ENCODE results near the gene CSF2RB.

CSF2RB gene

GRCh38 chr22:36913427-36914389, at the start of gene CSF2RB:
Gene CSF2RB (plus strand): TSS chr22:36913628. CDS start chr22:36922208, 8,580 bp downstream.
- Mint-ChIP-seq H3K36me3 (ENCODE audit: low read depth) (no peaks in the 10 kb centered on the region), H3K27me3 (peaks cover 24% of the 10 kb centered on the region), H3K4me3 (peak within 1 kb of the TSS; percentile 8), H3K27ac (no peak within 1 kb of the TSS), H3K4me1 (ENCODE audit: low read depth) (no peaks in the 10 kb centered on the region), H3K9me3 (no peaks in the 10 kb centered on the region)
- no peak for DNase-seq

GRCh38 chr22:36863979-36864378, 49.4 kb upstream of the CSF2RB start:
- no peaks in the 10 kb centered on the region for H3K9me3 Mint-ChIP-seq
- H3K27ac Mint-ChIP-seq = no peak overlapping the region
- DNase-seq = no peak
- H3K4me1 Mint-ChIP-seq (ENCODE audit: low read depth) = peaks cover 37% of the 10 kb centered on the region
- H3K36me3 Mint-ChIP-seq (ENCODE audit: low read depth) = no peaks in the 10 kb centered on the region
- no peak overlapping the region for H3K4me3 Mint-ChIP-seq
- no peaks in the 10 kb centered on the region for H3K27me3 Mint-ChIP-seq

GRCh38 chr22:36864454-36865215, 48.8 kb upstream of the CSF2RB start:
- no peaks in the 10 kb centered on the region for H3K27me3 Mint-ChIP-seq
- H3K9me3 Mint-ChIP-seq = no peaks in the 10 kb centered on the region
- H3K4me3 Mint-ChIP-seq = no peak overlapping the region
- peaks cover 35% of the 10 kb centered on the region for H3K4me1 Mint-ChIP-seq (ENCODE audit: low read depth)
- no peak for DNase-seq
- no peaks in the 10 kb centered on the region for H3K36me3 Mint-ChIP-seq (ENCODE audit: low read depth)
- no peak overlapping the region for H3K27ac Mint-ChIP-seq

GRCh38 chr22:36865346-36865745, 48.1 kb upstream of the CSF2RB start:
- H3K4me3 Mint-ChIP-seq = no peak overlapping the region
- H3K27me3 Mint-ChIP-seq = no peaks in the 10 kb centered on the region
- DNase-seq = no peak
- no peaks in the 10 kb centered on the region for H3K9me3 Mint-ChIP-seq
- H3K4me1 Mint-ChIP-seq (ENCODE audit: low read depth) = peaks cover 28% of the 10 kb centered on the region
- H3K27ac Mint-ChIP-seq = peak overlapping the region; percentile 8
- no peaks in the 10 kb centered on the region for H3K36me3 Mint-ChIP-seq (ENCODE audit: low read depth)

GRCh38 chr22:36867695-36868094, 45.7 kb upstream of the CSF2RB start:
- no peaks in the 10 kb centered on the region for H3K27me3 Mint-ChIP-seq
- H3K4me3 Mint-ChIP-seq = no peak overlapping the region
- no peaks in the 10 kb centered on the region for H3K9me3 Mint-ChIP-seq
- H3K36me3 Mint-ChIP-seq (ENCODE audit: low read depth) = no peaks in the 10 kb centered on the region
- no peak overlapping the region for H3K27ac Mint-ChIP-seq
- DNase-seq = no peak
- H3K4me1 Mint-ChIP-seq (ENCODE audit: low read depth) = peaks cover 7% of the 10 kb centered on the region

- DNase-seq = no peak
- Mint-ChIP-seq H3K4me3 (no peak overlapping the region), H3K27ac (no peak overlapping the region), H3K4me1 (ENCODE audit: low read depth) (peaks cover 15% of the 10 kb centered on the region), H3K27me3 (no peaks in the 10 kb centered on the region), H3K9me3 (no peaks in the 10 kb centered on the region), H3K36me3 (ENCODE audit: low read depth) (no peaks in the 10 kb centered on the region)
Observed at GRCh38 chr22:36868546-36869181, 44.8 kb upstream of the CSF2RB start.

GRCh38 chr22:36870250-36870649, 43.2 kb upstream of the CSF2RB start:
- Mint-ChIP-seq H3K4me3 (no peak overlapping the region), H3K36me3 (ENCODE audit: low read depth) (no peaks in the 10 kb centered on the region), H3K27ac (no peak overlapping the region), H3K27me3 (no peaks in the 10 kb centered on the region), H3K4me1 (ENCODE audit: low read depth) (peaks cover 22% of the 10 kb centered on the region), H3K9me3 (no peaks in the 10 kb centered on the region)
- no peak for DNase-seq

- no peaks in the 10 kb centered on the region for H3K36me3 Mint-ChIP-seq (ENCODE audit: low read depth)
- H3K9me3 Mint-ChIP-seq = no peaks in the 10 kb centered on the region
Observed at GRCh38 chr22:36871669-36872081, 41.8 kb upstream of the CSF2RB start.

GRCh38 chr22:36872084-36872483, 41.3 kb upstream of the CSF2RB start:
- Mint-ChIP-seq H3K36me3 (ENCODE audit: low read depth) (no peaks in the 10 kb centered on the region), H3K4me1 (ENCODE audit: low read depth) (peaks cover 19% of the 10 kb centered on the region), H3K27ac (peak overlapping the region; percentile 30), H3K27me3 (no peaks in the 10 kb centered on the region), H3K4me3 (no peak overlapping the region), H3K9me3 (no peaks in the 10 kb centered on the region)
- DNase-seq = no peak

More at GRCh38 chr22:36871669-36872081, 41.8 kb upstream of the CSF2RB start:
- Mint-ChIP-seq H3K27ac (no peak overlapping the region), H3K4me1 (ENCODE audit: low read depth) (peaks cover 19% of the 10 kb centered on the region), H3K4me3 (no peak overlapping the region), H3K27me3 (no peaks in the 10 kb centered on the region)
- no peak for DNase-seq

GRCh38 chr22:36872866-36873498, 40.4 kb upstream of the CSF2RB start:
- Mint-ChIP-seq H3K4me3 (no peak overlapping the region), H3K27me3 (no peaks in the 10 kb centered on the region), H3K27ac (peak overlapping the region; percentile 90), H3K9me3 (no peaks in the 10 kb centered on the region), H3K36me3 (ENCODE audit: low read depth) (no peaks in the 10 kb centered on the region), H3K4me1 (ENCODE audit: low read depth) (peaks cover 19% of the 10 kb centered on the region)
- DNase-seq = no peak

- Mint-ChIP-seq H3K27me3 (peaks cover 2% of the 10 kb centered on the region), H3K9me3 (no peaks in the 10 kb centered on the region), H3K4me1 (ENCODE audit: low read depth) (peaks cover 19% of the 10 kb centered on the region), H3K36me3 (ENCODE audit: low read depth) (no peaks in the 10 kb centered on the region), H3K4me3 (no peak overlapping the region), H3K27ac (peak overlapping the region; percentile 90)
- DNase-seq = peak; percentile 58
Observed at GRCh38 chr22:36873614-36874308, 39.7 kb upstream of the CSF2RB start.

GRCh38 chr22:36874309-36874696, 39.1 kb upstream of the CSF2RB start:
- Mint-ChIP-seq H3K36me3 (ENCODE audit: low read depth) (no peaks in the 10 kb centered on the region), H3K27me3 (peaks cover 2% of the 10 kb centered on the region), H3K4me1 (ENCODE audit: low read depth) (peaks cover 19% of the 10 kb centered on the region), H3K9me3 (no peaks in the 10 kb centered on the region), H3K27ac (peak overlapping the region; percentile 90), H3K4me3 (no peak overlapping the region)
- no peak for DNase-seq

GRCh38 chr22:36874736-36875135, 38.7 kb upstream of the CSF2RB start:
- Mint-ChIP-seq H3K4me3 (no peak overlapping the region), H3K27me3 (peaks cover 2% of the 10 kb centered on the region), H3K9me3 (peaks cover 3% of the 10 kb centered on the region), H3K27ac (peak overlapping the region; percentile 90), H3K4me1 (ENCODE audit: low read depth) (peaks cover 19% of the 10 kb centered on the region), H3K36me3 (ENCODE audit: low read depth) (no peaks in the 10 kb centered on the region)
- DNase-seq = no peak

GRCh38 chr22:36875741-36876140, 37.7 kb upstream of the CSF2RB start:
- Mint-ChIP-seq H3K9me3 (peaks cover 7% of the 10 kb centered on the region), H3K36me3 (ENCODE audit: low read depth) (no peaks in the 10 kb centered on the region), H3K4me3 (no peak overlapping the region), H3K4me1 (ENCODE audit: low read depth) (peaks cover 19% of the 10 kb centered on the region), H3K27me3 (peaks cover 2% of the 10 kb centered on the region), H3K27ac (peak overlapping the region; percentile 27)
- DNase-seq = no peak
